ENCODE results near the gene ARHGEF25.
"Not testable (repeated sequence)": the region's sequence is repeated elsewhere in the genome, so short reads cannot be mapped to it uniquely, and the experiment has no call there.

Gene ARHGEF25

GRCh38 chr12:57586128-57586527 is 25.1 kb upstream of the ARHGEF25 start:
- DNase-seq (ENCODE audit: low read depth), result no peak

- DNase-seq (ENCODE audit: low read depth), result no peak
Observed at GRCh38 chr12:57586832-57587429, 24.3 kb upstream of the ARHGEF25 start.

- not testable (repeated sequence) for DNase-seq (ENCODE audit: low read depth)
Observed at GRCh38 chr12:57588951-57589610, 22.2 kb upstream of the ARHGEF25 start.

- DNase-seq (ENCODE audit: low read depth), result no peak
Observed at GRCh38 chr12:57590479-57590863, 20.8 kb upstream of the ARHGEF25 start.

GRCh38 chr12:57590864-57591781 is 20.1 kb upstream of the ARHGEF25 start, which contains the start of gene PIP4K2C:
PIP4K2C (plus strand) TSS chr12:57591192; CDS start chr12:57591290, 98 bp downstream.
- peak; percentile 67 for DNase-seq (ENCODE audit: low read depth)

- no peak for DNase-seq (ENCODE audit: low read depth)
Observed at GRCh38 chr12:57591782-57592325, 19.4 kb upstream of the ARHGEF25 start.

- peak; percentile 33 for DNase-seq (ENCODE audit: low read depth)
Observed at GRCh38 chr12:57592551-57593165, 18.6 kb upstream of the ARHGEF25 start.

GRCh38 chr12:57593187-57593586 is 18.0 kb upstream of the ARHGEF25 start:
- DNase-seq (ENCODE audit: low read depth), result no peak

GRCh38 chr12:57600395-57600794 is 10.8 kb upstream of the ARHGEF25 start:
- DNase-seq (ENCODE audit: low read depth), result no peak

GRCh38 chr12:57602544-57602943 is 8.7 kb upstream of the ARHGEF25 start:
- DNase-seq (ENCODE audit: low read depth), result no peak

- DNase-seq (ENCODE audit: low read depth), result no peak
Observed at GRCh38 chr12:57603324-57603723, 7.9 kb upstream of the ARHGEF25 start.

GRCh38 chr12:57603815-57604453 is 7.3 kb upstream of the ARHGEF25 start:
- peak; percentile 63 for DNase-seq (ENCODE audit: low read depth)

GRCh38 chr12:57604454-57604991 is 6.7 kb upstream of the ARHGEF25 start, which contains the start of gene DTX3:
DTX3 (plus strand) TSS chr12:57604824; CDS start chr12:57606518, 1,694 bp downstream.
- peak; percentile 41 for DNase-seq (ENCODE audit: low read depth)

GRCh38 chr12:57604992-57605810 is 6.0 kb upstream of the ARHGEF25 start:
- peak; percentile 40 for DNase-seq (ENCODE audit: low read depth)

GRCh38 chr12:57605811-57606311 is 5.4 kb upstream of the ARHGEF25 start:
- DNase-seq (ENCODE audit: low read depth), result no peak

GRCh38 chr12:57606399-57606798 is 4.8 kb upstream of the ARHGEF25 start:
- DNase-seq (ENCODE audit: low read depth), result no peak

GRCh38 chr12:57606821-57607220 is 4.4 kb upstream of the ARHGEF25 start:
- DNase-seq (ENCODE audit: low read depth), result no peak

- no peak for DNase-seq (ENCODE audit: low read depth)
Observed at GRCh38 chr12:57607958-57608663, 3.1 kb upstream of the ARHGEF25 start.

- no peak for DNase-seq (ENCODE audit: low read depth)
Observed at GRCh38 chr12:57609101-57609780, 2.0 kb upstream of the ARHGEF25 start.

All from EH (cell line).